Endothelial cell of umbilical vein (primary cell): ENCODE measurements around the gene SAMD9L. TPM values are rescaled to one million over a fixed set of nuclear protein-coding genes. Genes with fewer than 3 reads are reported as not detected.
A peak's percentile ranks its signal among the peaks of the same experiment; 100 is the strongest.

ENCODE experiments used
- BruUV-seq: library from RNA; stranded (reverse); fragments of 400-500 nt; replicated peaks from 2 replicates; lab custom pipeline; 2021; lab: Mats Ljungman, UMichigan
- CTCF ChIA-PET: fragments of 300-600, 350-600 bp; sonication (Branson Sonifier 250); formaldehyde crosslinking; loops from one replicate; lab custom pipeline; 2021; ENCODE audit warnings: antibody characterized with exemption, inconsistent platforms; lab: Charles Lee
- POLR2A ChIA-PET: fragments of 300-600, 350-600 bp; sonication (Branson Sonifier 250); formaldehyde crosslinking; loops from one replicate; lab custom pipeline; 2021; ENCODE audit warnings: antibody characterized with exemption, inconsistent platforms; lab: Charles Lee
- DNase-seq: peaks from one replicate; pipeline ENCODE4 v3.0.0-alpha.2; 2011; ENCODE audit warnings: low read depth, low spot score
- FAIRE-seq: peaks from 2 replicates; lab custom pipeline; 2011; peaks lifted over from hg19 to GRCh38; lab: Jason Lieb, UNC
- H2AFZ ChIP-seq: 2 replicates; pipeline ENCODE4 v1.6.0; 2012; ENCODE audit warnings: low read depth, low read length, control low read depth, inconsistent platforms
- H3K27ac ChIP-seq: 2 replicates; pipeline ENCODE4 v1.5.1; 2011; ENCODE audit warnings: low read depth, mild to moderate bottlenecking, control low read depth, low read length, moderate library complexity; ENCODE audit not compliant: insufficient read depth
- H3K27me3 ChIP-seq, 2 experiments: 2 replicates each; pipeline versions ENCODE4 v1.6.0 to v1.6.1; 2011; ENCODE audit warnings: low read length in 2 of 2, mixed read lengths in 1 of 2; ENCODE audit not compliant: control insufficient read depth in 2 of 2, insufficient read depth in 2 of 2
- H3K36me3 ChIP-seq, 2 experiments: 2 replicates in 1 of 2; 3 replicates in 1 of 2; pipeline ENCODE4 v1.5.1; 2011; ENCODE audit warnings: low read length in 2 of 2, mild to moderate bottlenecking in 1 of 2, moderate library complexity in 1 of 2; ENCODE audit not compliant: control insufficient read depth in 2 of 2, insufficient read depth in 2 of 2; ENCODE audit errors: extremely low read depth in 1 of 2
- H3K4me1 ChIP-seq: 3 replicates; pipeline ENCODE4 v1.5.1; 2011; ENCODE audit warnings: mild to moderate bottlenecking, low read length; ENCODE audit not compliant: control insufficient read depth, insufficient read depth; ENCODE audit errors: extremely low read depth
- H3K4me2 ChIP-seq: 2 replicates; pipeline ENCODE4 v1.6.1; 2011; ENCODE audit warnings: low read length, control low read depth, mixed read lengths; ENCODE audit not compliant: insufficient read depth
- H3K4me3 ChIP-seq, 3 experiments: fragments of 200-600 bp in 1 of 3; sonication (generic), shearing (Covaris generic) in 1 of 3; replicated peaks in 1 of 3; 2 replicates each; pipeline ENCODE4 v1.5.1; 2011 to 2016; ENCODE audit warnings: control low read depth in 3 of 3, low read length in 3 of 3, mild to moderate bottlenecking in 2 of 3, inconsistent platforms in 1 of 3, low read depth in 1 of 3, moderate library complexity in 1 of 3; ENCODE audit not compliant: insufficient read depth in 1 of 3
- H3K79me2 ChIP-seq: 2 replicates; pipeline ENCODE4 v1.6.0; 2012; ENCODE audit warnings: low read length, inconsistent platforms; ENCODE audit not compliant: control insufficient read depth, insufficient read depth
- H3K9ac ChIP-seq: replicated peaks from 2 replicates; pipeline ENCODE3; 2011; ENCODE audit warnings: low read length, control low read depth; ENCODE audit not compliant: insufficient read depth; ENCODE audit errors: extremely low read depth
- H3K9me1 ChIP-seq: replicated peaks from 3 replicates; pipeline ENCODE4 v1.6.0; 2011; ENCODE audit warnings: mild to moderate bottlenecking, low read length; ENCODE audit not compliant: control insufficient read depth, insufficient read depth; ENCODE audit errors: extremely low read depth
- H3K9me3 ChIP-seq: replicated peaks from 2 replicates; pipeline ENCODE4 v1.5.1; 2012; ENCODE audit warnings: low read length, inconsistent platforms; ENCODE audit not compliant: control insufficient read depth, insufficient read depth
- H4K20me1 ChIP-seq: replicated peaks from 2 replicates; pipeline ENCODE3; 2011; ENCODE audit warnings: mild to moderate bottlenecking, low read length; ENCODE audit not compliant: control insufficient read depth, insufficient read depth; ENCODE audit errors: extremely low read depth
- EZH2 ChIP-seq: IDR thresholded peaks from 2 replicates; pipeline ENCODE4 v1.6.1; 2012; ENCODE audit warnings: borderline replicate concordance, low read depth, mild to moderate bottlenecking, moderate library complexity, low read length, inconsistent platforms; ENCODE audit not compliant: severe bottlenecking
- dilution Hi-C: fragments of 300-500 bp; cut with MboI; formaldehyde crosslinking; loops from one replicate; pipeline ENCODE4 v1.15.0; 2019; ENCODE audit warnings: low sequenced_read_pairs; ENCODE audit not compliant: extremely low pct_ligation_motif_present
- intact Hi-C: fragments of 100-400 bp; cut with micrococcal nuclease; formaldehyde crosslinking; loops from one replicate; pipeline ENCODE4 v1.10.0; 2022
- polyA plus RNA-seq, 4 experiments: library from polyadenylated mRNA; depleted of rRNA in 3 of 4; stranded (reverse) in 3 of 4; unstranded in 1 of 4; fragments of >200 nt; gene quantifications; 2 replicates each; pipeline versions ENCODE4 v1.2.1 to v1.2.3, GENCODE V29; 2011 to 2012; ENCODE audit warnings: missing spikeins in 1 of 4
- total RNA-seq: library from RNA; stranded (reverse); gene quantifications from 2 replicates; pipeline ENCODE4 v1.2.3, GENCODE V29; 2021
- TF ChIP-seq, protein P1 (sequence below), 2 donors: IDR thresholded peaks; 1 replicate in 1 of 2; 2 replicates in 1 of 2; pipeline ENCODE4 v1.5.1; 2011; ENCODE audit warnings: low read length in 2 of 2, mild to moderate bottlenecking in 2 of 2, moderate library complexity in 2 of 2, control low read depth in 1 of 2, inconsistent platforms in 1 of 2, low read depth in 1 of 2; ENCODE audit not compliant: insufficient read depth in 1 of 2; ENCODE audit errors: extremely low read depth in 1 of 2

Gene SAMD9L
- total and polyA plus RNA-seq, 2 donors (not counting 3 experiments of a cell fraction or from before 2014, with no cell fraction given), result 2.7 to 14.9 TPM

DNA sequence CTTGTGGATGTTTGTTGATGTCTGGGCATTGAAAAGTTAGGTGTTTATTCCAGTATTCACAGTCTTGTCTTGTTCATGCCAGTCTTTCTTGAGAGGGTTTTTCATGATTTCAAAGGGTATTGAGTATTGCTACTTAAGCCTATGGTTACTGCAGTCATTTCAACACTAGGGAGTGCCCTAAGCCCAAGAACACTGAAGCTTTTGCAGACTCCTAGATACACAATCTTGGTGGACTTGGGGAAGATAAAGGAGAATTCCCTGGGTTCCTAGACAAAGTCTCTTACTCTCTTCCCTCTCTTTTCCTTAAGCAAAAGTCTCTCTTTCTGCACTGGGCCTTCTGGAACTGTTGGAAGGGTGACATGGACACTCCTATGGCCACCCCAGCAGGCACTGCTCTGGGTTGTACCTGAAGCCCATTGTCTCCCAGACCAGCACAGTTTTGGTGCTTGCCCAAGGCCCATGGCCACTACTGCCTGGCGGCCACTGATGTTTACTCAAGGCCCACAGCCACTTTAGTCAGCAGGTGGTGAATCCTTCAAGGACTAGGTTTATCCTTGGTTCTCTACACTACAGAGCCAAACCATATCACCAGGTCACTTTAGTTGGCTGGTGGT, 55.3 kb downstream of the SAMD9L start:
- Histone ChIP-seq H3K9me3 (no peaks in the 10 kb centered on the region), H3K27me3 (peaks cover 11 to 19% of the 10 kb centered on the region in 2 experiments), H3K79me2 (no peaks in the 10 kb centered on the region), H4K20me1 (no peaks in the 10 kb centered on the region), H3K4me1 (no peaks in the 10 kb centered on the region), H3K27ac (no peak overlapping the region), H3K4me2 (no peak overlapping the region), H3K9me1 (no peaks in the 10 kb centered on the region), H3K4me3 (no peak overlapping the region), H3K9ac (no peak overlapping the region), H3K36me3 (no peaks in the 10 kb centered on the region), H2AFZ (no peak overlapping the region)
- DNase-seq (peak; percentile 56), FAIRE-seq (peak; percentile 4)
- no TSS peak for BruUV-seq
- dilution Hi-C loops, result no loop called here
- intact Hi-C loops, result loop anchor here (1.0 to 5.0 kb wide), 2 partner anchors 135 to 459 kb away; no protein-coding TSS in a partner anchor
- CTCF ChIA-PET, result interaction anchor here (0.9 to 4.9 kb wide), 11 partner anchors 11 to 458 kb away, joined by 3 to 73 read pairs (median 3); partner anchors contain the start of genes HEPACAM2, SAMD9 and VPS50
- POLR2A ChIA-PET, result no interaction called here
- no peak for TF ChIP-seq EZH2
- TF ChIP-seq, protein P1, sequence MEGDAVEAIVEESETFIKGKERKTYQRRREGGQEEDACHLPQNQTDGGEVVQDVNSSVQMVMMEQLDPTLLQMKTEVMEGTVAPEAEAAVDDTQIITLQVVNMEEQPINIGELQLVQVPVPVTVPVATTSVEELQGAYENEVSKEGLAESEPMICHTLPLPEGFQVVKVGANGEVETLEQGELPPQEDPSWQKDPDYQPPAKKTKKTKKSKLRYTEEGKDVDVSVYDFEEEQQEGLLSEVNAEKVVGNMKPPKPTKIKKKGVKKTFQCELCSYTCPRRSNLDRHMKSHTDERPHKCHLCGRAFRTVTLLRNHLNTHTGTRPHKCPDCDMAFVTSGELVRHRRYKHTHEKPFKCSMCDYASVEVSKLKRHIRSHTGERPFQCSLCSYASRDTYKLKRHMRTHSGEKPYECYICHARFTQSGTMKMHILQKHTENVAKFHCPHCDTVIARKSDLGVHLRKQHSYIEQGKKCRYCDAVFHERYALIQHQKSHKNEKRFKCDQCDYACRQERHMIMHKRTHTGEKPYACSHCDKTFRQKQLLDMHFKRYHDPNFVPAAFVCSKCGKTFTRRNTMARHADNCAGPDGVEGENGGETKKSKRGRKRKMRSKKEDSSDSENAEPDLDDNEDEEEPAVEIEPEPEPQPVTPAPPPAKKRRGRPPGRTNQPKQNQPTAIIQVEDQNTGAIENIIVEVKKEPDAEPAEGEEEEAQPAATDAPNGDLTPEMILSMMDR (IDR thresholded peaks at IDR 0.05; ENCODE audit: extremely low read depth in 1 of 2, insufficient read depth in 1 of 2, low read depth in 1 of 2, low read length in 2 of 2), result peak; percentile 23 to 42

Other genes starting within 250 kb of the SAMD9L start
- gene SAMD9, start 30.4 kb downstream of the SAMD9L start, total RNA-seq, result 5.5 and 6.8 TPM in 2 replicates
- gene SAMD9, start 30.4 kb downstream of the SAMD9L start, polyA plus RNA-seq, result 0.68 and 0.92 TPM in 2 replicates
- gene HEPACAM2, start 78.1 kb upstream of the SAMD9L start, total RNA-seq, result not detected in 2 replicates
- not detected in 2 replicates for gene HEPACAM2, start 78.1 kb upstream of the SAMD9L start, polyA plus RNA-seq
- 23.9 and 25.6 TPM in 2 replicates for gene VPS50, start 84.0 kb upstream of the SAMD9L start, total RNA-seq
- gene VPS50, start 84.0 kb upstream of the SAMD9L start, polyA plus RNA-seq, result 4.8 and 6.6 TPM in 2 replicates